ENCODE measurements around the gene SLC8B1. TPM values are rescaled to one million over a fixed set of nuclear protein-coding genes. Genes with fewer than 3 reads are reported as not detected.
"Not testable (repeated sequence)": the region's sequence is repeated elsewhere in the genome, so short reads cannot be mapped to it uniquely, and the experiment has no call there.

The SLC8B1 gene
- total RNA-seq, 4 donors from 2014 or later: 76.5 to 256 (median 95.5) TPM

DNA sequence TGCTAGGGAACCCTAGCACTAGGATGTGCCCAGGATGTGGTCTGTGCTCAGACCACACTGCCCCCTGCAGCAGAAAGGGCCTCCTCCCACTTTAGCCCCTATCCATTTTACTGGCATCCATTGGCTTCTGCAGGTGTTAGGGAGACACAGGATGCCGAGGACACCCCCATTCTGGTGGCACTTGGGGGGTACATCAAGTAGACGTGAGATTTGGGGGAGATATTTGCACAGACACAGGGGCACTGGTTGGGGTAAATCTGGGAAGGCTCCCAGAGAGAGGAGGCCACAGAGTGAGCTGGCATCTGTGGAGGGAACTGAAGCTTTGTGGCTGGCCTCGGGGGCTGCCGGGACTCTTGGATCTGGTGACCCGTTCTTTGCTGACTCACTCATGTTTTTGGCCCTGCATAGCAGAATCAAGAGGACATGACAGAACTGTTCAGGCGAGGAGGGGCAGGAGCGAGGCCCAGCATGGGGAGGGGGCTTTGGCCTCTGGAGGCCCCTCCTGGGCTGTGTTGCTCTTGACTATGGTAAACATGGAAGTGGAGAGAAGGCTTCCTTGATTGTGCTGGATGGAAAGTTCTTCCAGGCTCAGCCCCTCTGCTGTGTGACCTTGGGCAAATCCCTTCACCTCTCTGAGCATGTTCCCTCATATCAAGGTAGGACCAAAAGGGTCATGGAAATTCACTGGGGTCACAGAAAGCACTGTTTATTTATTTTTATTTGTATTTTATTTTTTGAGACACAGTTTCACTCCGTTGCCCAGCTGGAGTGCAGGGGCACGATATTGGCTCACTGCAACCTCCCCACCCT, 25.2 kb upstream of the SLC8B1 start:
- intact Hi-C loops (cut with DNase I; ENCODE audit: low total_unique reads): loop anchor here (10.0 kb wide), 1 partner anchor 165 kb away; no protein-coding TSS in a partner anchor
- H3K4me3 ChIP-seq: no peak overlapping the region
- DNase-seq: no peak
- H3K9me3 ChIP-seq: no peaks in the 10 kb centered on the region
- peak overlapping the region; percentile 81 to 88 (median 85) for H3K27ac ChIP-seq
- H3K36me3 ChIP-seq: no peaks in the 10 kb centered on the region
- 73 to 80% methylated on average over 1 to 9 of the region's 9 CpGs for WGBS, 2 donors (ENCODE audit: low coverage in 1 of 2)
- no peaks in the 10 kb centered on the region for H3K27me3 ChIP-seq
- in situ Hi-C loops (cut with MboI; ENCODE audit: low pct_ligation_motif_present in 1 of 4, low pct_unique_long_range_greater_than_20kb in 1 of 4, low sequenced_read_pairs in 3 of 4): no loop called here
- H3K4me1 ChIP-seq: peaks cover 0 to 22% (median 16%) of the 10 kb centered on the region in 4 donors
- TF ChIP-seq EP300 (IDR thresholded peaks at IDR 0.05; ENCODE audit: low read depth) (no peak), POLR2A (IDR thresholded peaks at IDR 0.05) (no peak), POLR2AphosphoS5 (IDR thresholded peaks at IDR 0.05) (no peak)
- TF ChIP-seq, protein P1, sequence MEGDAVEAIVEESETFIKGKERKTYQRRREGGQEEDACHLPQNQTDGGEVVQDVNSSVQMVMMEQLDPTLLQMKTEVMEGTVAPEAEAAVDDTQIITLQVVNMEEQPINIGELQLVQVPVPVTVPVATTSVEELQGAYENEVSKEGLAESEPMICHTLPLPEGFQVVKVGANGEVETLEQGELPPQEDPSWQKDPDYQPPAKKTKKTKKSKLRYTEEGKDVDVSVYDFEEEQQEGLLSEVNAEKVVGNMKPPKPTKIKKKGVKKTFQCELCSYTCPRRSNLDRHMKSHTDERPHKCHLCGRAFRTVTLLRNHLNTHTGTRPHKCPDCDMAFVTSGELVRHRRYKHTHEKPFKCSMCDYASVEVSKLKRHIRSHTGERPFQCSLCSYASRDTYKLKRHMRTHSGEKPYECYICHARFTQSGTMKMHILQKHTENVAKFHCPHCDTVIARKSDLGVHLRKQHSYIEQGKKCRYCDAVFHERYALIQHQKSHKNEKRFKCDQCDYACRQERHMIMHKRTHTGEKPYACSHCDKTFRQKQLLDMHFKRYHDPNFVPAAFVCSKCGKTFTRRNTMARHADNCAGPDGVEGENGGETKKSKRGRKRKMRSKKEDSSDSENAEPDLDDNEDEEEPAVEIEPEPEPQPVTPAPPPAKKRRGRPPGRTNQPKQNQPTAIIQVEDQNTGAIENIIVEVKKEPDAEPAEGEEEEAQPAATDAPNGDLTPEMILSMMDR (IDR thresholded peaks at IDR 0.05): no peak

DNA sequence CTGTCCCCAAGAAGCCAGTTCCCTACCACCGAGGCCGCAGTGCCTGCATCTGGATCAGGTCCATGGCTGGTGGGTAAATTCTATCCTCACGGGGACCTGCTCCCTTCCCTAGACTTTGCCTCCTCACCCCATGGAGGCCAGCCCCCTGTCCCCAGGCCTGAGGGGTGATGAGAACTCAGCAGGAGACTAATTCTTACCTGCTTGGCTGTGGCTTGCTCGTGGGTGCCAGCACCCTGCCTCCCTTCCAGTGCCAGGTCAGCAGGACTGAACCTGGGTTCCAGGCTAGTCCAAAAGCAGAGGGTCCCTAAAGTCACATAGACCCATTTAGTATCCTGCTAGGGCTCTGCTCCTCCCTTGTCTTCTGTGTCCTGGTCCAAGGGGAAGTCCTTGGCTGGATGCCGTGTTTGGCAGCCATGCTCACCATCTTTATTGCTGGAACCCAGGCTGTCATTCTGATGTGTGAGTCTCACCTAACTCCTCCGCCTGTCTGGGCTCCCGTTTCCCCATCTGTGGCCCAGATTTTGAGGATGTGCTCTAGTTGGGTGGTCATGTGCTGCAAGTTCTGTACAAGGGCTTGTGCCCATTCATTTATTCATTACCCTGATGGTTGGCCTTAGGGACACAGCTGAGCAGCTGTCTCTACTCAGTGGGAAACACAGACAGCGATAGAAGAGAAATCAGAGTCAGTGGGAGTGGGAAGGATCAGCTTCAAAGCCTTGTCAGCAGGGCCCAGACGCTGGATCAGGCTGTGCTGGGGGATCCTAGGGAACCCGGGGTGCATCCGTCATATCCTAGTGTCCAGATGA, 24.4 kb upstream of the SLC8B1 start:
- DNase-seq: peak; percentile 20
- Histone ChIP-seq H3K4me3 (peak overlapping the region; percentile 68 to 87 (median 84)), H3K36me3 (no peaks in the 10 kb centered on the region), H3K27ac (peak overlapping the region; percentile 81 to 88 (median 85)), H3K9me3 (no peaks in the 10 kb centered on the region), H3K27me3 (no peaks in the 10 kb centered on the region), H3K4me1 (peaks cover 0 to 22% (median 16%) of the 10 kb centered on the region in 4 donors)
- TF ChIP-seq POLR2A (IDR thresholded peaks at IDR 0.05) (no peak), EP300 (IDR thresholded peaks at IDR 0.05; ENCODE audit: low read depth) (no peak), POLR2AphosphoS5 (IDR thresholded peaks at IDR 0.05) (no peak)
- TF ChIP-seq, protein P1 (IDR thresholded peaks at IDR 0.05): no peak
- in situ Hi-C loops (cut with MboI; ENCODE audit: low pct_ligation_motif_present in 1 of 4, low pct_unique_long_range_greater_than_20kb in 1 of 4, low sequenced_read_pairs in 3 of 4): no loop called here
- 46% methylated on average over 11 of the region's 11 CpGs; no CpG with 5 or more reads in 1 of the 2 donors for WGBS, 2 donors (ENCODE audit: low coverage in 1 of 2)
- intact Hi-C loops (cut with DNase I; ENCODE audit: low total_unique reads): no loop called here

DNA sequence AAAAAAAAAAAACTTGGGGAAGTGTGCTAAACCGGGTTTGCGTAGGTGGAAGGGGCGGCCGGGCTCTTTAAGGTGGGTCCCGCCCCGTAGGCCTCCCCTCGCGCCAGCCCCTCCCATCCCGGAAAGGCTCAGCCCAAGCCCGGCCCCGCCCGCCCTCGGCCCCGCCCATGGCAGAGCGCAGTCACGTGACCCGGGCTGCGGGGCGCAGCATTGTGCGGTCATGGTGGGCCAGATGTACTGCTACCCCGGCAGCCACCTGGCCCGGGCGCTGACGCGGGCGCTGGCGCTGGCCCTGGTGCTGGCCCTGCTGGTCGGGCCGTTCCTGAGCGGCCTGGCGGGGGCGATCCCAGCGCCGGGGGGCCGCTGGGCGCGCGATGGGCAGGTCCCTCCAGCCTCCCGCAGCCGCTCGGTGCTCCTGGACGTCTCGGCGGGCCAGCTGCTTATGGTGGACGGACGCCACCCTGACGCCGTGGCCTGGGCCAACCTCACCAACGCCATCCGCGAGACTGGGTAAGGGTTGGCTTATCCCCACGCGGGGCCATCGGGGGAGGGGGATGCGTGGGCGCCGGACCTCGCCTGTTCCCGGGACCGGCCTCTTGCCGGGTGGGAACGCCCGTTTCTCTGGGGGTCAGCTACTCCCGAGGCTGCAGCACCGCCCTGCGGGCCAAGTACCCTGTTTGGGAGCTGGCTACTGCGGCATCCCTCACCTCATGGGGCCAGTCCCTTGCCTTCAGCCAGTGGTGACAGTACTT, 23.6 kb upstream of the SLC8B1 start, which contains the start of gene PLBD2:
Gene PLBD2 (plus strand): TSS at position 207 of the 752 bp plus-strand sequence. CDS start 14 bp downstream, at position 221.
- no peaks in the 10 kb centered on the region for H3K9me3 ChIP-seq
- peak within 1 kb of the TSS; percentile 81 to 88 (median 85) for H3K27ac ChIP-seq
- H3K36me3 ChIP-seq: no peaks in the 10 kb centered on the region
- peak within 1 kb of the TSS; percentile 68 to 87 (median 84) for H3K4me3 ChIP-seq
- DNase-seq: peak; percentile 96
- intact Hi-C loops (cut with DNase I; ENCODE audit: low total_unique reads) (no loop called here), in situ Hi-C loops (cut with MboI; ENCODE audit: low pct_ligation_motif_present in 1 of 4, low pct_unique_long_range_greater_than_20kb in 1 of 4, low sequenced_read_pairs in 3 of 4) (no loop called here)
- TF ChIP-seq, protein P1 (IDR thresholded peaks at IDR 0.05): peak in 1 of 5 experiments; percentile 9
- peak; percentile 67 to 79 (median 68) for TF ChIP-seq POLR2AphosphoS5 (IDR thresholded peaks at IDR 0.05)
- TF ChIP-seq EP300 (IDR thresholded peaks at IDR 0.05; ENCODE audit: low read depth): no peak
- TF ChIP-seq POLR2A (IDR thresholded peaks at IDR 0.05): no peak
- WGBS, 2 donors (ENCODE audit: low coverage in 1 of 2): 0 to 1% methylated on average over 1 to 14 of the region's 67 CpGs
- H3K4me1 ChIP-seq: peaks cover 0 to 22% (median 16%) of the 10 kb centered on the region in 4 donors
- H3K27me3 ChIP-seq: no peaks in the 10 kb centered on the region

DNA sequence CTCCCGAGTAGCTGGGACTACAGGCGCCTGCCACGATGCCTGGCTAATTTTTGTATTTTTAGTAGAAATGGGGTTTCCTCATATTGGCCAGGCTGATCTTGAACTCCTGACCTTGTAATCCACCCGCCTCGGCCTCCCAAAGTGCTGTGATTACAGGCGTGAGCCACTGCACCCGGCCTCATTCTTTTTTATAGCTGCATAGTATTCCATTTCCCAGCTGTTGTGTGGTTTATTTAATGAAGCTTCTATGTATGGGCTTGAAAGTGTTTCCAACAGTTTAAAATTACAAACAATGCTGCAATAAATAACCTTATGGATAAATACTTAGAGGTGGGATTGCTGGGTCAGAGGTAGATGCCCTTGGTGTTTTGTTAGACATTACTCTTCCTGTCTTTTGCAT, 19.3 kb upstream of the SLC8B1 start:
- H3K36me3 ChIP-seq; H3K9me3 ChIP-seq; in situ Hi-C loops (cut with MboI; ENCODE audit: low pct_ligation_motif_present in 1 of 4, low pct_unique_long_range_greater_than_20kb in 1 of 4, low sequenced_read_pairs in 3 of 4); H3K27me3 ChIP-seq; intact Hi-C loops (cut with DNase I; ENCODE audit: low total_unique reads); H3K27ac ChIP-seq; H3K4me3 ChIP-seq; DNase-seq: not testable (repeated sequence)
- 92% methylated on average over 7 of the region's 7 CpGs; no CpG with 5 or more reads in 1 of the 2 donors for WGBS, 2 donors (ENCODE audit: low coverage in 1 of 2)
- peaks cover 0 to 15% (median 7%) of the 10 kb centered on the region in 4 donors for H3K4me1 ChIP-seq
